H1 (cell line): ENCODE measurements around the gene AKAP7. TPM values are rescaled to one million over a fixed set of nuclear protein-coding genes. Genes with fewer than 3 reads are reported as not detected.

Experiments
- CTCF ChIA-PET: fragments of 300-600 bp; sonication (Branson Sonifier 250); formaldehyde crosslinking; loops from one replicate; lab custom pipeline; 2021; ENCODE audit not compliant: partially characterized antibody; lab: Charles Lee
- POLR2A ChIA-PET: fragments of 300-600 bp; sonication (Branson Sonifier 250); formaldehyde crosslinking; loops from one replicate; lab custom pipeline; 2021; ENCODE audit warnings: inconsistent platforms; ENCODE audit not compliant: partially characterized antibody; lab: Charles Lee
- DNase-seq, 2 experiments: peaks; one replicate each; pipeline versions ENCODE4 v3.0.0 to v3.0.0-alpha.2; 2010 to 2022; ENCODE audit warnings: low spot score in 2 of 2, low read depth in 1 of 2, mixed read lengths in 1 of 2
- FAIRE-seq: peaks from 2 replicates; lab custom pipeline; 2011; peaks lifted over from hg19 to GRCh38; lab: Jason Lieb, UNC
- H2AFZ ChIP-seq: 2 replicates; pipeline ENCODE4 v1.8.1; 2012; ENCODE audit warnings: low read length, inconsistent platforms
- H2AK5ac ChIP-seq: 2 replicates; pipeline ENCODE4 v1.6.1; 2013; ENCODE audit warnings: low read depth, low read length
- H2BK120ac ChIP-seq: replicated peaks from 2 replicates; pipeline ENCODE3; 2013; ENCODE audit warnings: low read depth, low read length, inconsistent platforms
- H2BK12ac ChIP-seq: 2 replicates; pipeline ENCODE4 v1.6.1; 2013; ENCODE audit warnings: low read depth, low read length
- H2BK15ac ChIP-seq: 2 replicates; pipeline ENCODE4 v1.6.1; 2013; ENCODE audit warnings: low read length
- H2BK20ac ChIP-seq: 2 replicates; pipeline ENCODE4 v1.6.1; 2013; ENCODE audit warnings: low read length
- H2BK5ac ChIP-seq: 2 replicates; pipeline ENCODE4 v1.6.1; 2013; ENCODE audit warnings: low read depth, low read length
- H3K14ac ChIP-seq: 2 replicates; pipeline ENCODE4 v1.6.1; 2013; ENCODE audit warnings: inconsistent platforms; ENCODE audit not compliant: insufficient read length
- H3K18ac ChIP-seq: 2 replicates; pipeline ENCODE4 v1.6.1; 2013; ENCODE audit warnings: low read length; ENCODE audit errors: extremely low read depth
- H3K23ac ChIP-seq: 2 replicates; pipeline ENCODE4 v1.6.1; 2013; ENCODE audit warnings: inconsistent platforms; ENCODE audit not compliant: insufficient read length
- H3K23me2 ChIP-seq: 2 replicates; pipeline ENCODE4 v1.6.1; 2013; ENCODE audit warnings: low read depth, low read length
- H3K27ac ChIP-seq: 2 replicates; pipeline ENCODE4 v1.6.1; 2011; ENCODE audit warnings: low read depth, low read length, inconsistent platforms
- H3K27me3 ChIP-seq, 4 experiments: replicated peaks in 1 of 4; 1 replicate in 1 of 4; 2 replicates in 3 of 4; pipeline versions ENCODE4 v1.6.1 to v1.8.1; 2011 to 2013; ENCODE audit warnings: low read length in 3 of 4, mild to moderate bottlenecking in 3 of 4, inconsistent platforms in 2 of 4, mixed read lengths in 2 of 4, moderate library complexity in 1 of 4; ENCODE audit not compliant: control insufficient read depth in 3 of 4, insufficient read depth in 3 of 4; ENCODE audit errors: extremely low read depth in 1 of 4
- H3K36me3 ChIP-seq, 4 experiments: 2 replicates each; pipeline versions ENCODE4 v1.6.1 to v1.8.1; 2011 to 2013; ENCODE audit warnings: mild to moderate bottlenecking in 4 of 4, low read length in 3 of 4, moderate library complexity in 2 of 4, control low read depth in 1 of 4, inconsistent platforms in 1 of 4; ENCODE audit not compliant: insufficient read depth in 4 of 4, control insufficient read depth in 2 of 4
- H3K4ac ChIP-seq: replicated peaks from 2 replicates; pipeline ENCODE3; 2013; ENCODE audit warnings: low read length, low read depth, mixed read lengths, inconsistent platforms; ENCODE audit not compliant: insufficient read length
- H3K4me1 ChIP-seq, 4 experiments: replicated peaks in 1 of 4; 1 replicate in 1 of 4; 2 replicates in 3 of 4; pipeline versions ENCODE4 v1.6.1 to v1.8.1; 2011 to 2013; ENCODE audit warnings: low read length in 3 of 4, inconsistent platforms in 2 of 4, mixed read lengths in 1 of 4; ENCODE audit not compliant: insufficient read depth in 4 of 4, control insufficient read depth in 3 of 4
- H3K4me2 ChIP-seq, 2 experiments: 2 replicates each; pipeline versions ENCODE4 v1.6.1 to v1.8.1; 2011 to 2013; ENCODE audit warnings: low read depth in 2 of 2, low read length in 2 of 2, control low read depth in 1 of 2, inconsistent platforms in 1 of 2, mild to moderate bottlenecking in 1 of 2; ENCODE audit not compliant: insufficient read depth in 1 of 2
- H3K4me3 ChIP-seq, 4 experiments: fragments of 200-600, 300-600 bp in 1 of 4; sonication (generic), shearing (Covaris generic), sonication (Bioruptor Twin) in 1 of 4; 2 replicates each; pipeline versions ENCODE4 v1.5.1 to v1.8.1; 2011 to 2016; ENCODE audit warnings: low read length in 4 of 4, low read depth in 3 of 4, control low read depth in 2 of 4, inconsistent platforms in 2 of 4, mild to moderate bottlenecking in 2 of 4, mixed read lengths in 1 of 4, moderate library complexity in 1 of 4; ENCODE audit not compliant: insufficient read depth in 2 of 4; ENCODE audit errors: extremely low read depth in 1 of 4
- H3K56ac ChIP-seq: replicated peaks from 2 replicates; pipeline ENCODE3; 2013; ENCODE audit warnings: low read depth, mild to moderate bottlenecking, mixed read lengths, low read length, inconsistent platforms; ENCODE audit not compliant: insufficient read length
- H3K79me1 ChIP-seq: 2 replicates; pipeline ENCODE4 v1.6.1; 2013; ENCODE audit warnings: low read depth, low read length, control low read depth
- H3K79me2 ChIP-seq, 2 experiments: 2 replicates each; pipeline versions ENCODE4 v1.6.1 to v1.8.1; 2012 to 2013; ENCODE audit warnings: low read length in 2 of 2, mild to moderate bottlenecking in 2 of 2, inconsistent platforms in 1 of 2; ENCODE audit not compliant: insufficient read depth in 2 of 2, control insufficient read depth in 1 of 2
- H3K9ac ChIP-seq, 4 experiments: replicated peaks in 1 of 4; 1 replicate in 1 of 4; 2 replicates in 3 of 4; pipeline versions ENCODE4 v1.6.1 to v1.8.1; 2011 to 2013; ENCODE audit warnings: low read depth in 3 of 4, low read length in 3 of 4, control low read depth in 2 of 4, mild to moderate bottlenecking in 2 of 4, moderate library complexity in 2 of 4, inconsistent platforms in 1 of 4; ENCODE audit errors: extremely low read depth in 1 of 4
- H3K9me3 ChIP-seq, 2 experiments: 2 replicates each; pipeline versions ENCODE4 v1.6.1 to v1.8.1; 2012 to 2013; ENCODE audit warnings: mild to moderate bottlenecking in 2 of 2, moderate library complexity in 2 of 2, control low read depth in 1 of 2, inconsistent platforms in 1 of 2, low read depth in 1 of 2, low read length in 1 of 2, mixed read lengths in 1 of 2; ENCODE audit not compliant: insufficient read depth in 2 of 2
- H4K20me1 ChIP-seq, 2 experiments: replicated peaks in 1 of 2; 2 replicates each; pipeline versions ENCODE3 to v1.8.1; 2011 to 2013; ENCODE audit warnings: inconsistent platforms in 2 of 2, low read length in 2 of 2, mild to moderate bottlenecking in 1 of 2; ENCODE audit not compliant: insufficient read depth in 2 of 2, control insufficient read depth in 1 of 2
- H4K5ac ChIP-seq: 2 replicates; pipeline ENCODE4 v1.6.1; 2013; ENCODE audit warnings: low read length, low read depth, mixed read lengths, inconsistent platforms; ENCODE audit not compliant: insufficient read length
- H4K8ac ChIP-seq: 2 replicates; pipeline ENCODE4 v1.8.0; 2013; ENCODE audit warnings: mild to moderate bottlenecking, moderate library complexity, low read length, inconsistent platforms; ENCODE audit not compliant: insufficient read depth; ENCODE audit errors: extremely low read depth
- H4K91ac ChIP-seq: replicated peaks from 2 replicates; pipeline ENCODE3; 2013; ENCODE audit warnings: low read length, mixed read lengths, inconsistent platforms; ENCODE audit not compliant: insufficient read length
- BCL11A ChIP-seq, 2 experiments: IDR thresholded peaks; one replicate each; pipeline ENCODE4 v1.6.1; 2011; ENCODE audit warnings: low read depth in 2 of 2, low read length in 2 of 2, mild to moderate bottlenecking in 2 of 2
- CEBPB ChIP-seq: IDR thresholded peaks from 2 replicates; pipeline ENCODE4 v1.6.1; 2012; ENCODE audit warnings: low read depth, low read length
- CTBP2 ChIP-seq: IDR thresholded peaks from 2 replicates; pipeline ENCODE4 v1.7.0; 2011; ENCODE audit warnings: borderline replicate concordance, mild to moderate bottlenecking, moderate library complexity, mixed read lengths, low read length; ENCODE audit not compliant: insufficient read depth, insufficient read length
- EGR1 ChIP-seq: IDR thresholded peaks from 2 replicates; pipeline ENCODE4 v1.6.1; 2011; ENCODE audit warnings: low read depth, low read length, borderline replicate concordance
- GABPA ChIP-seq: IDR thresholded peaks from 2 replicates; pipeline ENCODE4 v1.6.1; 2011; ENCODE audit warnings: mild to moderate bottlenecking, low read length, moderate library complexity, borderline replicate concordance; ENCODE audit not compliant: insufficient read depth
- GTF2F1 ChIP-seq: IDR thresholded peaks from 2 replicates; pipeline ENCODE4 v1.6.1; 2012; ENCODE audit warnings: low read depth, low read length, improper control_type of control experiment, borderline replicate concordance
- KDM5A ChIP-seq: fragments of 200-600 bp; IDR thresholded peaks from 2 replicates; pipeline ENCODE4 v1.7.1; 2012; ENCODE audit warnings: mild to moderate bottlenecking, low read length, inconsistent platforms, mixed read lengths
- RFX5 ChIP-seq: IDR thresholded peaks from 2 replicates; pipeline ENCODE4 v1.6.1; 2011; ENCODE audit warnings: low read depth, low read length, improper control_type of control experiment, borderline replicate concordance
- SAP30 ChIP-seq: fragments of 300-600 bp; sonication (generic); IDR thresholded peaks from 2 replicates; pipeline ENCODE4 v1.7.1; 2012; ENCODE audit warnings: low read length, moderate library complexity, mild to moderate bottlenecking, inconsistent platforms; ENCODE audit not compliant: insufficient read depth, insufficient replicate concordance
- SIRT6 ChIP-seq: IDR thresholded peaks from one replicate; pipeline ENCODE4 v1.7.1; 2012; ENCODE audit warnings: low read length, inconsistent platforms
- WGBS, 2 experiments: shearing (Covaris generic) in 1 of 2; methylation state at CpG; one replicate each; pipeline versions ENCODE4 v1.1.6 to v1.1.7; 2013 to 2015; ENCODE audit warnings: low lambda C conversion rate in 2 of 2, mixed read lengths in 2 of 2, inconsistent platforms in 1 of 2, low coverage in 1 of 2, missing lambda C conversion rate in 1 of 2; ENCODE audit not compliant: insufficient replicate concordance in 2 of 2, insufficient coverage in 1 of 2, insufficient read length in 1 of 2; ENCODE audit errors: extremely low coverage in 1 of 2, missing lambda C conversion rate in 1 of 2; 5-methylcytosine and 5-hydroxymethylcytosine counted together
- polyA plus RNA-seq, 7 experiments: library from polyadenylated mRNA; depleted of rRNA in 3 of 7; stranded (reverse) in 5 of 7; unstranded in 2 of 7; fragments of >200 nt in 5 of 7; fragments of 200-250 nt in 2 of 7; gene quantifications; 1 replicate in 5 of 7; 2 replicates in 1 of 7; 4 replicates in 1 of 7; pipeline versions ENCODE4 v1.2.1 to v1.2.3, GENCODE V29; 2011 to 2013; ENCODE audit warnings: missing spikeins in 2 of 7, mixed read lengths in 2 of 7
- total RNA-seq: library from RNA; stranded (reverse); fragmentation: NEBNext Ultra II Directional; extraction: Animal tissue kit (Norgen Biotek cat#: 25700); gene quantifications from 2 replicates; pipeline ENCODE4 v1.2.1, GENCODE V29; 2021

Gene AKAP7
- total and polyA plus RNA-seq, 2 of the 8 experiments (the other 6 are each of a cell fraction or from before 2014, with no cell fraction given), result 4.7 to 16.9 TPM

- Histone ChIP-seq H3K79me2 (no peaks in the 10 kb centered on the region), H3K4me3 (no peak overlapping the region), H3K14ac (no peak overlapping the region), H3K18ac (no peak overlapping the region), H2BK20ac (no peak overlapping the region), H3K56ac (no peak overlapping the region), H3K79me1 (no peaks in the 10 kb centered on the region), H3K4ac (no peak overlapping the region), H3K9ac (no peak overlapping the region), H3K27ac (no peak overlapping the region), H2BK12ac (no peak overlapping the region), H2AK5ac (no peak overlapping the region), H2BK15ac (no peak overlapping the region; the same call in 1 of the 2 replicates), H2BK120ac (no peak overlapping the region), H3K9me3 (peaks cover 10 to 14% of the 10 kb centered on the region in 2 experiments), H4K20me1 (no peaks in the 10 kb centered on the region), H3K4me2 (no peak overlapping the region), H4K8ac (no peak overlapping the region), H3K27me3 (peaks cover 0 to 1% (median 0%) of the 10 kb centered on the region in 4 experiments; a peak in 1 of 7 replicates), H3K4me1 (no peaks in the 10 kb centered on the region), H3K23me2 (no peaks in the 10 kb centered on the region; the same call in none of the 2 replicates), H4K5ac (peak overlapping the region; percentile 19), H3K36me3 (peaks cover 0 to 3% (median 0%) of the 10 kb centered on the region in 4 experiments; a peak in 1 of 8 replicates), H3K23ac (no peak overlapping the region), H2AFZ (no peak overlapping the region), H2BK5ac (no peak overlapping the region), H4K91ac (no peak overlapping the region)
- DNase-seq, result no peak
- TF ChIP-seq GTF2F1 (no peak), EGR1 (no peak), SIRT6 (no peak), CTBP2 (no peak), BCL11A (IDR thresholded peaks at IDR 0.05; ENCODE audit: low read depth in 2 of 2, low read length in 2 of 2) (no peak), GABPA (no peak), SAP30 (no peak), CEBPB (no peak), KDM5A (no peak), RFX5 (no peak)
- ChIA-PET CTCF (interaction anchor here (0.6 to 1.3 kb wide), 2 partner anchors 15 to 392 kb away, joined by 3 to 5 read pairs; no protein-coding TSS in a partner anchor), POLR2A (interaction anchor here (0.7 to 1.6 kb wide), 2 partner anchors 10 kb away, joined by 3 read pairs; no protein-coding TSS in a partner anchor)
- WGBS, 2 experiments, result 80% methylated on average over 4 of the region's 4 CpGs; no CpG with 5 or more reads in 1 of the 2 experiments
- FAIRE-seq, result no peak
Measured at GRCh38 chr6:131265939-131266338, 130.7 kb downstream of the AKAP7 start.
